ENCODE results near the gene EP400. TPM values are rescaled to one million over a fixed set of nuclear protein-coding genes. Genes with fewer than 3 reads are reported as not detected.

EP400 gene
- total and polyA plus RNA-seq, 9 of the 15 experiments (the other 6 are each of a cell fraction or from before 2014, with no cell fraction given), result 4.5 to 58.0 (median 7.0) TPM

DNA sequence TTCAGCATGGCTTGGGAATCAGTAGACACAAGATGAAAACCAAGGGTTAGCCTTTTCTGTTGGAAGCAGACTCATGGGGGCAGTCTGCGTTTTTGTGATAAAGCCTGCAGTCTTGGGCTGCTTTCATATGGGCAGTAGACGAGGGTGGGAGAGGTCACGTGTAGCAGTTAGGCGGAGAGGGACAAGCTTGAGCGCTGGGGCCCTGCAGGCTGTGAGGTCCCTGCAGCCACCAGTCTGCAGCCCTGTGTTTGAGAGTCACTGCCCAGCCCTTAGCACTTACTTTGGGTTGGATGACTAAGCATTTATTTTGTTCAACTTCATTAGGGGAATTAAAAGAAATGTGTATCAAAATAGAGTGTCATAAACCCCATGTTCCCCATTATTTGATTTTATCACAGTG is 37.2 kb downstream of the EP400 start:
- ATAC-seq (peak; percentile 89), FAIRE-seq (peak; percentile 90), DNase-seq (ENCODE audit: extremely low read depth in 1 of 4, low spot score in 3 of 4) (peak; percentile 32 to 82 (median 55))
- in situ Hi-C loops (cut with MboI), result no loop called here
- Histone ChIP-seq H3K4me3 (no peak overlapping the region), H3K9ac (ENCODE audit: insufficient read depth in 1 of 2, low read depth in 2 of 2, low read length in 2 of 2) (no peak overlapping the region; a peak in 2 of 4 replicates), H4K20me1 (replicated peaks; ENCODE audit: control insufficient read depth, insufficient read depth, low read length) (no peaks in the 10 kb centered on the region), H3K79me2 (ENCODE audit: control insufficient read depth, insufficient read depth, low read length) (no peaks in the 10 kb centered on the region), H3K36me3 (ENCODE audit: control insufficient read depth, insufficient read depth, low read length) (peaks cover 88% of the 10 kb centered on the region), H3K27ac (ENCODE audit: extremely low read depth, low read depth, low read length) (peak overlapping the region; percentile 25; the same call in 1 of the 3 replicates), H3K4me1 (replicated peaks in 1 of 2; ENCODE audit: control insufficient read depth in 2 of 2, insufficient read depth in 2 of 2, low read length in 2 of 2) (peaks cover 4 to 12% of the 10 kb centered on the region in 2 experiments; a peak in 4 of 5 replicates), H2AFZ (ENCODE audit: low read depth, low read length) (no peak overlapping the region), H3K9me3 (replicated peaks; ENCODE audit: control insufficient read depth, insufficient read depth, low read depth, low read length) (no peaks in the 10 kb centered on the region), H3K4me2 (ENCODE audit: insufficient read depth, low read length) (no peak overlapping the region; the same call in 1 of the 2 replicates), H3K9me1 (ENCODE audit: control insufficient read depth, insufficient read depth, low read length) (no peaks in the 10 kb centered on the region), H3K27me3 (ENCODE audit: control insufficient read depth in 2 of 2, insufficient read depth in 2 of 2, low read length in 2 of 2) (no peaks in the 10 kb centered on the region)
- intact Hi-C loops (cut with micrococcal nuclease), result no loop called here
- ChIA-PET CTCF (ENCODE audit: low intra/inter-chr PET ratio) (no interaction called here), POLR2A (interaction anchor here (0.6 to 0.7 kb wide), 2 partner anchors 16 to 36 kb away, joined by 3 read pairs; no protein-coding TSS in a partner anchor)
- no TSS peak for BruUV-seq (replicated peaks)
- 22% methylated on average over 4 of the region's 5 CpGs for WGBS (ENCODE audit: insufficient coverage, low coverage, missing lambda C conversion rate)
- no peak for TF ChIP-seq RBM17 (IDR thresholded peaks at IDR 0.05; ENCODE audit: borderline replicate concordance, low read depth, low read length)
- TF ChIP-seq MAFK (IDR thresholded peaks at IDR 0.05; ENCODE audit: low read length), result peak; percentile 72; the same call in 1 of the 2 replicates
- peak; percentile 89 for TF ChIP-seq NFE2L1 (tag; IDR thresholded peaks at IDR 0.05; ENCODE audit: borderline replicate concordance, low read depth)
- TF ChIP-seq, protein P1, sequence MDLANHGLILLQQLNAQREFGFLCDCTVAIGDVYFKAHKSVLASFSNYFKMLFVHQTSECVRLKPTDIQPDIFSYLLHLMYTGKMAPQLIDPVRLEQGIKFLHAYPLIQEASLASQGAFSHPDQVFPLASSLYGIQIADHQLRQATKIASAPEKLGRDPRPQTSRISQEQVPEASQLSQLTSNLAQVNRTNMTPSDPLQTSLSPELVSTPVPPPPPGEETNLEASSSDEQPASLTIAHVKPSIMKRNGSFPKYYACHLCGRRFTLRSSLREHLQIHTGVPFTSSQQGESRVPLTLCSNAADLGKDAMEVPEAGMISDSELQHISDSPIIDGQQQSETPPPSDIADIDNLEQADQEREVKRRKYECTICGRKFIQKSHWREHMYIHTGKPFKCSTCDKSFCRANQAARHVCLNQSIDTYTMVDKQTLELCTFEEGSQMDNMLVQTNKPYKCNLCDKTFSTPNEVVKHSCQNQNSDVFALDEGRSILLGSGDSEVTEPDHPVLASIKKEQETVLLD (IDR thresholded peaks at IDR 0.05), result 0 out of 2 replicates have a peak, but pooled peaks have one; percentile 18
- peak in 1 of 2 experiments; percentile 15 for TF ChIP-seq E2F6 (IDR thresholded peaks at IDR 0.05; ENCODE audit: borderline replicate concordance in 1 of 2, extremely low read depth in 1 of 2, insufficient read depth in 1 of 2, insufficient read length in 1 of 2, low read depth in 1 of 2, low read length in 1 of 2, poor library complexity in 1 of 2, severe bottlenecking in 1 of 2)
- TF ChIP-seq, protein P2, sequence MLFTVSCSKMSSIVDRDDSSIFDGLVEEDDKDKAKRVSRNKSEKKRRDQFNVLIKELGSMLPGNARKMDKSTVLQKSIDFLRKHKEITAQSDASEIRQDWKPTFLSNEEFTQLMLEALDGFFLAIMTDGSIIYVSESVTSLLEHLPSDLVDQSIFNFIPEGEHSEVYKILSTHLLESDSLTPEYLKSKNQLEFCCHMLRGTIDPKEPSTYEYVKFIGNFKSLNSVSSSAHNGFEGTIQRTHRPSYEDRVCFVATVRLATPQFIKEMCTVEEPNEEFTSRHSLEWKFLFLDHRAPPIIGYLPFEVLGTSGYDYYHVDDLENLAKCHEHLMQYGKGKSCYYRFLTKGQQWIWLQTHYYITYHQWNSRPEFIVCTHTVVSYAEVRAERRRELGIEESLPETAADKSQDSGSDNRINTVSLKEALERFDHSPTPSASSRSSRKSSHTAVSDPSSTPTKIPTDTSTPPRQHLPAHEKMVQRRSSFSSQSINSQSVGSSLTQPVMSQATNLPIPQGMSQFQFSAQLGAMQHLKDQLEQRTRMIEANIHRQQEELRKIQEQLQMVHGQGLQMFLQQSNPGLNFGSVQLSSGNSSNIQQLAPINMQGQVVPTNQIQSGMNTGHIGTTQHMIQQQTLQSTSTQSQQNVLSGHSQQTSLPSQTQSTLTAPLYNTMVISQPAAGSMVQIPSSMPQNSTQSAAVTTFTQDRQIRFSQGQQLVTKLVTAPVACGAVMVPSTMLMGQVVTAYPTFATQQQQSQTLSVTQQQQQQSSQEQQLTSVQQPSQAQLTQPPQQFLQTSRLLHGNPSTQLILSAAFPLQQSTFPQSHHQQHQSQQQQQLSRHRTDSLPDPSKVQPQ (CRISPR knock-in tag; IDR thresholded peaks at IDR 0.05; ENCODE audit: borderline replicate concordance), result no peak
- TF ChIP-seq C11orf30 (IDR thresholded peaks at IDR 0.05; ENCODE audit: low read depth), result peak; percentile 69
- TF ChIP-seq TRIM28 (IDR thresholded peaks at IDR 0.05), result no peak
- no peak for TF ChIP-seq NONO (IDR thresholded peaks at IDR 0.05; ENCODE audit: low read depth in 2 of 2, low read length in 1 of 2)
- no peak for TF ChIP-seq CAMTA2 (CRISPR knock-in tag; conservative IDR thresholded peaks at IDR 0.05)
- TF ChIP-seq RAD51 (IDR thresholded peaks at IDR 0.05; ENCODE audit: borderline replicate concordance, low read depth), result peak; percentile 73; the same call in 1 of the 2 replicates
- TF ChIP-seq MEF2A (IDR thresholded peaks at IDR 0.05; ENCODE audit: control insufficient read depth, low read depth, low read length), result no peak
- peak; percentile 84 for TF ChIP-seq MAFF (IDR thresholded peaks at IDR 0.05; ENCODE audit: low read length)
- TF ChIP-seq CBFA2T3 (IDR thresholded peaks at IDR 0.05), result peak; percentile 61
- TF ChIP-seq CHD1 (IDR thresholded peaks at IDR 0.05; ENCODE audit: low read length), result no peak
- no peak for TF ChIP-seq RBM39 (optimal IDR thresholded peaks at IDR 0.05; ENCODE audit: low read depth, low read length)
- TF ChIP-seq MAX (CRISPR knock-in tag; IDR thresholded peaks at IDR 0.05), result 0 out of 2 replicates have a peak, but pooled peaks have one; percentile 19
